GM18861 (cell line): ENCODE results near the gene CABP5.
"Not testable (repeated sequence)": the region's sequence is repeated elsewhere in the genome, so short reads cannot be mapped to it uniquely, and the experiment has no call there.

Experiments
- ATAC-seq: cut with Tn5 transposase; IDR thresholded peaks from one replicate; pipeline ENCODE4 v1.9.1; 2021; ENCODE audit not compliant: unreplicated experiment

Gene CABP5

GRCh38 chr19:48043675-48044258 is at the start of gene CABP5:
TSS of gene CABP5 (minus strand) at chr19:48044079. CDS start at chr19:48043922, 157 bp downstream.
- ATAC-seq: no peak

GRCh38 chr19:48091111-48091718 is 47.3 kb upstream of the CABP5 start:
- not testable (repeated sequence) for ATAC-seq

- ATAC-seq: no peak
Observed at GRCh38 chr19:48090281-48090802, 46.5 kb upstream of the CABP5 start.

GRCh38 chr19:48088991-48089390 is 45.1 kb upstream of the CABP5 start:
- ATAC-seq: not testable (repeated sequence)

- ATAC-seq: no peak
Observed at GRCh38 chr19:48085904-48086864, 42.3 kb upstream of the CABP5 start.

GRCh38 chr19:48085076-48085475 is 41.2 kb upstream of the CABP5 start:
- ATAC-seq: no peak

GRCh38 chr19:48081106-48081505 is 37.2 kb upstream of the CABP5 start:
- no peak for ATAC-seq

- not testable (repeated sequence) for ATAC-seq
Observed at GRCh38 chr19:48070177-48070769, 26.4 kb upstream of the CABP5 start.

- no peak for ATAC-seq
Observed at GRCh38 chr19:48069435-48069834, 25.6 kb upstream of the CABP5 start.

GRCh38 chr19:48064509-48064908 is 20.6 kb upstream of the CABP5 start:
- ATAC-seq: no peak

GRCh38 chr19:48061401-48062344 is 17.8 kb upstream of the CABP5 start:
- ATAC-seq: no peak

GRCh38 chr19:48060381-48060780 is 16.5 kb upstream of the CABP5 start:
- ATAC-seq: no peak

GRCh38 chr19:48059331-48059730 is 15.5 kb upstream of the CABP5 start:
- no peak for ATAC-seq

GRCh38 chr19:48053856-48054255 is 10.0 kb upstream of the CABP5 start:
- no peak for ATAC-seq

GRCh38 chr19:48053076-48053475 is 9.2 kb upstream of the CABP5 start:
- no peak for ATAC-seq

GRCh38 chr19:48051335-48052033 is 7.6 kb upstream of the CABP5 start:
- no peak for ATAC-seq

- no peak for ATAC-seq
Observed at GRCh38 chr19:48044561-48044960, 682 bp upstream of the CABP5 start.

GRCh38 chr19:48041877-48042580 is 1.9 kb downstream of the CABP5 start:
- no peak for ATAC-seq

- no peak for ATAC-seq
Observed at GRCh38 chr19:48036765-48037164, 7.1 kb downstream of the CABP5 start.
